Measurements from ENCODE around the gene FADS2.

FADS2 gene

DNA sequence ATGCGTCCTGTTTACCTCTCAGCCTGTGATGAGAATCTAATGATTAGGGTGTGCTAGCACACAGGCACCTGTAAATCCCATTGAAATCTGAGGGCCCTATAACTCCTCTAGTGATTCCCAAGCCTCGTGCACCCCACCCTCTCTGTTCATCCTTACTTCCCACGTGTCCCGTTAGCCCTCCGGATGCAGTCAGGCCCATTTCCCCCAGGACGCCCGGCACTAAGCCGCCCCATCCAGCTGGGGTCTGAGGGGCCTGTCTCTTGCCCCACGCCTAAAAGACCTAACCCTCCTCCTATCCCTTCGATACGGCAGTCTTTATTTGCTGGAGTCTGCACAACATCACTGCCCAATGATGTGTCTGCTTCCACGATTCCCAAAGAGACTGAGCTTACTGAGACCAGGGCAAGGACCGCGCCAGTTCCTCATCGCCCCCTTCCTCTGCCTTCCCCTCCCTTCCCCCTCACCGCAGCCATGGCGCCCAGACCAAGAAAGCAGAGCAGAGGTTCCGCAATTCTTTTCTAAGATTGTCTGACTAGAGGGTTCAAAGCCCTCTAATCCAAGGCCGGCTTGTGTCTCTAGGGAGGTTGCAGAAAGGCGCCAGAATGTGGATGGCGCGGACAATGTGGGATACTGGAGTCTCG lies 1.1 kb upstream of the FADS2 start:
- DNase-seq = no peak

DNA sequence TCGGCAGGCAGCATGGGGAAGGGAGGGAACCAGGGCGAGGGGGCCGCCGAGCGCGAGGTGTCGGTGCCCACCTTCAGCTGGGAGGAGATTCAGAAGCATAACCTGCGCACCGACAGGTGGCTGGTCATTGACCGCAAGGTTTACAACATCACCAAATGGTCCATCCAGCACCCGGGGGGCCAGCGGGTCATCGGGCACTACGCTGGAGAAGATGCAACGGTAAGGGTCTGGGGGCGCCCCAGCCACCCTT lies 204 bp downstream of the FADS2 start:
- DNase-seq = no peak

DNA sequence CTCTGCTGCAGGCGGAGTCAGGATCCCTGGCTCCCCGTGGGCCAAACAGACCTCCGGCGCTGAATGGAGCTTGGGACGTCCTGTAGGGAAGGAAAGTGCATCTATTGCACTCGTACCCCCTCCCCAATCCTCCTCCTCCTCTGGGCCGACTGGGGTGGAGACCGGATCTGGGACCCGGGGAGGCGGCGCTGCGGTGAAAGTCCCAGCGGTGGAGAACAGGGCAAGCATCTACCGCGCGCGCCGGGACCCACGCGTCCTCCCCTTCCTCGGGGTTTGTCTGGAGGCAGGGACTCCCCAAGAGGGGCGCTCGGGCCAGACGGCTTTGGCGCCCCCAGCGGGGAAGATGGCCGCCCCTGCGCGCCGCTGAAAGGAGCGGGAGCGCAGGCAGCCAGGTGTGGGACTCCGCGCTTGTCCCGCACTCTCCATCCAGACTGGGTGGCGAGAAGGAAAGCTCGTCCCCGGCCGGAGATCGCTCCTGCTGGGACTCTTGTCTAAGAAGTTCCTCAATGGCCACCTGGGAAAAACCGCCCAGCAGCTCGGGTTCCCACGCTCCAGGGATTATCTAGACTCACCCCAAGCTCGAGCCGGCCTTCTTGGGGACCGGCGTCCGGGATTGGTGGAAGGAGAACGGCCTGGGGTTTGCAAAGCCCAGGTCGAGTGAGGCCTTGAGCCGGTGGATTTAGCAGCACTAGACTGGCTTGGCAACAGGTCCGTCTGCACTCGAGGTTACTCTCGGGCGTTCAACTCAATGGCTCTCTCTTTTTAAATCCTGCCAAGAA lies 718 bp downstream of the FADS2 start:
- DNase-seq = peak; percentile 40

DNA sequence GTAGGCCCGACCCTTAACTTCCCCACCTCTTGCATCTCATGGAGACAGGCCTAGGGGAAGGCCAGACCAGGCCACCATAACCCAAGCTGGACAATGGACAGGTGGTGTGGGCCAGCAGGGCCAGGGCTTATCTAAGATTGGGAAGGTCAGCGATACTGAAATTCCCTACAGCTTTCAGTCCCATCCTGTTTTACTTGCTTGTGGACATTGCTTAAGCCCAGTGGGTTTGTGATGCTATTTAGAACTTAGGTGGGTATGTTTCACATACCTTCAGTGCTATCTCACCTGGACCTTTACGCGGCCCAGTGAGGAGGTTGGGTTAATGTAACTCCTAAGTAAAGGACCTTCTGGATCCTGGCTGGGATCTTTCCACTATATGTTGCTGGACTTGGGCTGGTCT lies 1.7 kb downstream of the FADS2 start:
- no peak for DNase-seq

- no peak for DNase-seq
Measured at GRCh38 chr11:61830237-61831105, 2.4 kb downstream of the FADS2 start.

GRCh38 chr11:61832207-61832606 lies 4.1 kb downstream of the FADS2 start:
- DNase-seq = no peak

- no peak for DNase-seq
Measured at GRCh38 chr11:61832754-61833153, 4.7 kb downstream of the FADS2 start.

- peak; percentile 28 for DNase-seq
Measured at GRCh38 chr11:61833471-61833870, 5.4 kb downstream of the FADS2 start.

DNA sequence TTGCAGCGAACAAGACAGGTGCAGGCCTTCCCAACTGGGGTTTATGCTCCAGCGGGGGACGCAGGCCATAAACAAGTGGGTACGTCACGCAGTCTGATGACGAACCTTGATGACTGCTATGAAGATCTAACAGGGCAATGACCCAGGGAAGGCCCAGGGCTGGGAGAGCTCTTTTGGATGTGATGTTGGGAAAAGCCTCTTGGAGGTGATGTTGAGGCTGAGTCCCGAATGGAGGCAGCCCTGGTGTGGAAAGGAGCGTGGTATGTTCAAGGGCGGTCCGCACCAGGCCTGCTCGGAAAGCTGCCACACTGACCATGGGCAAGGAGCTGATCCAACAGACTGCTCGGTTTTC lies 5.8 kb downstream of the FADS2 start:
- no peak for DNase-seq

DNA sequence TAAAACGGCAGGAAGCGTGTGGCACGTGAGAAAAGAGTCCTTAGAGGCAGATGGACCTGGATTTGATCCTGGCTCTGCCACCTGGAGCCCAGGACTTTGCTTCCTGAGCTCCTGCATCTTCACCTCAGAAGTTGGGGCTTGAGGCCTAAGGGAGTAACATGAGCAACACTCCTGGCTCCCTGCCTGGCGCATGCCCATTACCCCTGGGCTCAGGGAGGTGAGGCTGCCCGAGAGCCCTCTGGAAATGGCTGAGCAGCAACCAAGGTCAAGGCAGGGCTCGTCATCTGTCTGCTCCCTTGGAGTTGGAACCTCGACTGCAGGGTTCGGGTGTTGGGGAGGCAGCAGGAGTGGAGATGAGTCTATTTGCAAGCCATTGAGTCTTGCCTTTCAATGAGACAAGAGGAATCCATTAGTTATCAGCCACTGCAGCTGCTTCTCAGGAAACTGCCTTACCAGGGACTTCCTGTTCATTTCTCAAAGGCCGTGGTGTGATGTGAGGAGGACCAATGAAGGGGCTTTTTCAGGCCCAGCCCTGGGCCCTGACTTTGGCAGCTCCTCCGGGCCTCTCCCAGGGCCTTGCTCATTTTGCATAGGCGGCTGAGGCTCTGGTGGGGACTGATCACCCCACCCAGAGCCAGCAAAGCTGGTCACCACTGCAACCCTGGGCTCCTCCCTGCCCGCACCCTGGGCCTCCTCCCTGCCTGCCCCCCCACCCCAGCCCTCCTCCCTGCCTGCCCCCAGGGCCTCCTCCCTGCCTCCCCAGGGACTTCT lies 6.4 kb downstream of the FADS2 start:
- DNase-seq = peak; percentile 34

DNA sequence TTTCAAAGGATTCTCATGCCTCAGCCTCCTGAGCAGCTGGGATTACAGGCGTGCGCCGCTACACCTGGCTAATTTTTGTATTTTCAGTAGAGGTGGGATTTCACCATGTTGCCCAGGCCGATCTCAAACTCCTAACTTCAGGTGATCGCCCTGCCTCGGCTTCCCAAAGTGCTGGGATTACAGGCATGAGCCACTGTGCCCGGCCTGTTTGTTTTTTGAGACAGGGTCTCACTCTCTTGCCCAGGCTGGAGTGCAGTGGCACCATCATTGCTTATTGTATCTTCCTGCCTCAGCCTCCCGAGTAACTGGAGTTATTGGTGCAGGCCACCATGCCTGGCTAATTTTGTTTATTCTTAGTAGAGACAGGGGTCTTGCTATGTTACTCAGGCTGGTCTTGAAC lies 8.1 kb downstream of the FADS2 start:
- no peak for DNase-seq

GRCh38 chr11:61837411-61838005 lies 9.4 kb downstream of the FADS2 start:
- no peak for DNase-seq

- DNase-seq = no peak
Measured at GRCh38 chr11:61838501-61838900, 10.4 kb downstream of the FADS2 start.

- no peak for DNase-seq
Measured at GRCh38 chr11:61838921-61839320, 10.8 kb downstream of the FADS2 start.

- DNase-seq = no peak
Measured at GRCh38 chr11:61839742-61840141, 11.6 kb downstream of the FADS2 start.

DNA sequence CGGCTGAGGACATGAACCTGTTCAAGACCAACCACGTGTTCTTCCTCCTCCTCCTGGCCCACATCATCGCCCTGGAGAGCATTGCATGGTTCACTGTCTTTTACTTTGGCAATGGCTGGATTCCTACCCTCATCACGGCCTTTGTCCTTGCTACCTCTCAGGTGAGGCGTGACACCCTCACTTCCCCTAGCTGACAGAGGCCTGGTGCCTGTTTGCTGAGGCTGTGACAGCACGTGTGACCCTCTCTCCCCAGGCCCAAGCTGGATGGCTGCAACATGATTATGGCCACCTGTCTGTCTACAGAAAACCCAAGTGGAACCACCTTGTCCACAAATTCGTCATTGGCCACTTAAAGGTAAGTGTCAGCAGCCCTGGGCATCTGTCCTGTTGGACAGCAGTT lies 12.3 kb downstream of the FADS2 start:
- no peak for DNase-seq

GRCh38 chr11:61841636-61842527 lies 13.8 kb downstream of the FADS2 start:
- no peak for DNase-seq

DNA sequence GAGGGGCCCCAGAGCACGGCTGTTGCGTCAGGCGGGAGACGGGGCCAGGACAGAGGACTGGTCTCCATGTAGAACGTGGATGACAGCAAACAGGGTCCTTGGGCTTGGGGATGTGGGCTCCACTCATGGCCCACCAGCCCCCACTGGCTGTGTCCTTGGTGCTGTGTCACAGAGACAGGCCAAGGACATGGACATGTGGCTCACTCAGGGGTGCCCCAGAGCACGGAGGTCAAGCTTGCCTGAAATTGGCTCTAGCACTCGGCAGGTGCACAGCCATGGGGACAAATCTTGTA lies 14.4 kb downstream of the FADS2 start:
- no peak for DNase-seq

DNA sequence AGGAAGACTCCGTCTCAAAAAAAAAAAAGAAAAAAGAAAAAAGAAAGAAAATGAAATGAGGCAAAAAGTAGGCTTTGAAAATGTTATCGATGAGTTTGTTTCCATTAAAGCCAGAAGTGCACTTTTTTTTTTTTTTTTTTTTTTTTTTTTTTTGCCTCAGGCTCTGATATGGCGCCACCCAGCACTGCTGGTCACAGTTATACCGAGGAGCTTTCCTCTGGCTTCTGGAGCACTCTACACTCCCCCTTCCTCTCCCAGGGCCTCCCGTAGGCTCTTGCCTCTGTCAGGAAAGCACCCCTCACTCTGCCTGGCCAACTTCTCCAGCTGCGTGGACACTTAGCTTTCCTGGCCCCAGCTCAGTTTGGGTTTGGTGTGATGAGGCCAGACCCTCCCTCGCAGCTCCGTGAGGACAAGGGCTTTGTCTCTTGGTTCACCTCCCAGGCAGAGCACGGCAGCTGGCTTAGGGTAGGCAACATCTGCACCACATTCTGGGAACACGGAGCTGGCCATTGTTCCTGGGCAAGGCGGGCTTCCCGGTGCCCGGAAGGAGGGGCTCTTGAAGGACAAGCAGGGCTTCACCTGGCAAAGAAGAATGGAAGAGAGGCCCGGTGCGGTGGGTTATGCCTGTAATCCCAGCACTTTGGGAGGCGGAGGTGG lies 16.9 kb downstream of the FADS2 start:
- no peak for DNase-seq

DNA sequence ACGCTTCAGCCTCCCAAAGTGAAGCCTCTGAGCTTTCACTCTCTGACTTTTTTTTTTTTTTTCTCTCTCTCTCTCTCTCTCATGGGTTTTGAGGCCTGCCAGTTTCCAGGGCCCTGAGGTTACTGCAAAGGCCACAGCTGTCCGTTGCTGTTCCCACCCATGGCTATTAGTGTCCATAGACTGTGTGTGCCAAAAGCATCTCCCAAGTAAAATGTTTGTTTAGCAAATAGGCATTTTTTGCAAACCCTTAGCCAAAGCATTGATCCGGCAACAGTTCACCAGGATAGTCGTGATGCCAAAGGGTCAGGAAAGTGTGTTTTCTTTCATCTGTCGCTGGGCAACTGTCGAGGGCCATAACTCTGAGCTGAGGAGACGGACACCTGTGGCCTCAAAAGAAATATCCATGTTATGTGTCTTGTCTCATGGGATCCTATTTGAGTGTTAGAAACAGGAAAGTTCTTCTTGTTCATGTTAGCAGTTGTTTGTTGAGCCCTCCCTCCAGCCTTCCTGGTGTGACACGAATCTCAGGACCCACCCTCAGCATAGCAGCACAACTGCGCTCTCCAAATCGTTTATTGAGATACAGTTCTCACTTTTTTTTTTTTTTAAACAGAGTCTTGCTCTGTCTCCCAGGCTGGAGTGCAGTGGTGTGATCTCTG lies 18.4 kb downstream of the FADS2 start:
- DNase-seq = no peak

Measured in activated gamma-delta T cell (primary cell).